Measurements from ENCODE around the gene FAM221B. TPM values are rescaled to one million over a fixed set of nuclear protein-coding genes. Genes with fewer than 3 reads are reported as not detected.

The FAM221B gene
- total RNA-seq, 4 donors from 2014 or later = not detected

GRCh38 chr9:35829084-35829763 lies 692 bp upstream of the FAM221B start, which contains the start of gene TMEM8B:
TSS of gene TMEM8B (plus strand) at chr9:35829228. CDS start at chr9:35829448, 220 bp downstream.
- TF ChIP-seq CTCF (IDR thresholded peaks at IDR 0.05) (no peak), POLR2A (IDR thresholded peaks at IDR 0.05) (peak; percentile 20 to 64)
- peak within 1 kb of the TSS; percentile 54 to 94 for H3K4me3 ChIP-seq
- H3K36me3 ChIP-seq = peaks cover 0 to 1% of the 10 kb centered on the region in 2 donors
- ATAC-seq = peak; percentile 93
- 0% methylated on average over 8 of the region's 53 CpGs; no CpG with 5 or more reads in 1 of the 2 donors for WGBS, 2 donors (ENCODE audit: low coverage in 1 of 2)
- no peaks in the 10 kb centered on the region for H3K9me3 ChIP-seq
- peak within 1 kb of the TSS; percentile 80 to 98 (median 96) for H3K27ac ChIP-seq
- no peaks in the 10 kb centered on the region for H3K27me3 ChIP-seq
- peaks cover 0 to 70% (median 21%) of the 10 kb centered on the region in 3 donors for H3K4me1 ChIP-seq

GRCh38 chr9:35827486-35827885 lies 1.0 kb downstream of the FAM221B start:
- H3K27me3 ChIP-seq = no peaks in the 10 kb centered on the region
- H3K4me3 ChIP-seq = no peak overlapping the region
- H3K4me1 ChIP-seq = peaks cover 0 to 53% (median 16%) of the 10 kb centered on the region in 3 donors
- no peaks in the 10 kb centered on the region for H3K9me3 ChIP-seq
- H3K27ac ChIP-seq = peak overlapping the region in 3 of 4 donors; percentile 51 to 98 (median 95)
- no peaks in the 10 kb centered on the region for H3K36me3 ChIP-seq
- WGBS, 2 donors (ENCODE audit: low coverage in 1 of 2) = 36 to 49% methylated on average over 2 to 3 of the region's 3 CpGs
- peak; percentile 63 for TF ChIP-seq POLR2AphosphoS5 (IDR thresholded peaks at IDR 0.05)
- no peak for TF ChIP-seq EP300 (IDR thresholded peaks at IDR 0.05)
- ATAC-seq = no peak

- ATAC-seq = peak; percentile 34
- H3K4me3 ChIP-seq = no peak overlapping the region
- no peaks in the 10 kb centered on the region for H3K9me3 ChIP-seq
- WGBS, 2 donors (ENCODE audit: low coverage in 1 of 2) = 31 to 37% methylated on average over 4 of the region's 4 CpGs
- TF ChIP-seq EP300 (IDR thresholded peaks at IDR 0.05) (no peak), CTCF (IDR thresholded peaks at IDR 0.05) (peak; percentile 73 to 86 (median 82))
- peaks cover 0 to 40% (median 16%) of the 10 kb centered on the region in 3 donors for H3K4me1 ChIP-seq
- no peaks in the 10 kb centered on the region for H3K36me3 ChIP-seq
- H3K27ac ChIP-seq = peak overlapping the region in 2 of 4 donors; percentile 21 to 51
- no peaks in the 10 kb centered on the region for H3K27me3 ChIP-seq
Measured at GRCh38 chr9:35826071-35826701, 2.3 kb downstream of the FAM221B start.

GRCh38 chr9:35822926-35823325 lies 5.6 kb downstream of the FAM221B start:
- H3K27me3 ChIP-seq = no peaks in the 10 kb centered on the region
- no peaks in the 10 kb centered on the region for H3K36me3 ChIP-seq
- no peak for TF ChIP-seq POLR2AphosphoS5 (IDR thresholded peaks at IDR 0.05)
- no peak for TF ChIP-seq EP300 (IDR thresholded peaks at IDR 0.05)
- TF ChIP-seq POLR2A (IDR thresholded peaks at IDR 0.05) = no peak
- TF ChIP-seq CTCF (IDR thresholded peaks at IDR 0.05) = no peak
- no peak for ATAC-seq
- H3K4me3 ChIP-seq = no peak overlapping the region
- H3K4me1 ChIP-seq = peaks cover 0 to 14% (median 0%) of the 10 kb centered on the region in 3 donors
- H3K9me3 ChIP-seq = no peaks in the 10 kb centered on the region
- no peak overlapping the region for H3K27ac ChIP-seq

GRCh38 chr9:35820076-35820475 lies 8.5 kb downstream of the FAM221B start:
- peaks cover 0 to 6% (median 0%) of the 10 kb centered on the region in 3 donors for H3K4me1 ChIP-seq
- H3K36me3 ChIP-seq = no peaks in the 10 kb centered on the region
- H3K27me3 ChIP-seq = no peaks in the 10 kb centered on the region
- no peak for TF ChIP-seq CTCF (IDR thresholded peaks at IDR 0.05)
- TF ChIP-seq POLR2AphosphoS5 (IDR thresholded peaks at IDR 0.05) = no peak
- no peak for TF ChIP-seq EP300 (IDR thresholded peaks at IDR 0.05)
- no peak for TF ChIP-seq POLR2A (IDR thresholded peaks at IDR 0.05)
- H3K4me3 ChIP-seq = no peak overlapping the region
- no peak for ATAC-seq
- H3K27ac ChIP-seq = no peak overlapping the region
- H3K9me3 ChIP-seq = no peaks in the 10 kb centered on the region
